ENCODE results near the gene SETD6. TPM values are rescaled to one million over a fixed set of nuclear protein-coding genes. Genes with fewer than 3 reads are reported as not detected.

The SETD6 gene
- polyA plus RNA-seq, 1 of the 3 experiments (the other 2 are of a cell fraction): 17.2 TPM

DNA sequence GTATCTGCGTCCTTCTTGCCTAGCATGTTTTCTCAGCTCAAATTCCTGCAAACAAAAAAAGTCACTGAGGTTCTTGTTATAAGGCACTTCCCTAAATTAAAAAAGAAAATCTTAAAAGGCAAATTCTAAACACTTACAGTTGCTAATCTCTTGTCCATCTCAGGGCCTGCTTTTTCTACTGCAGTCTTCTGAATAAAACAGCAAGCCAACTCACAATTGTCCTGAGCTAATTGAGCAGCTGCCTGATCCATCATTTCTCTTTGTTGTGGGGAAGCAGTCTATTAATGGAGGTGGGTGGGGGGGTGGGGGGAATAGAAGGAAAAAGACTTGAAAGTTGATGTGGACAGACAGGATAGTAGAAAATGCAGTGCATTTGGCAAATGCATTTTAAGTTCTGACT lies 27.0 kb downstream of the SETD6 start:
- 0 out of 4 replicates have a peak, but pooled peaks cover 0 to 4% of the 10 kb centered on the region in 2 experiments for H3K4me1 ChIP-seq (ENCODE audit: control insufficient read depth in 1 of 2, insufficient read depth in 2 of 2, low read depth in 1 of 2, low read length in 1 of 2)

DNA sequence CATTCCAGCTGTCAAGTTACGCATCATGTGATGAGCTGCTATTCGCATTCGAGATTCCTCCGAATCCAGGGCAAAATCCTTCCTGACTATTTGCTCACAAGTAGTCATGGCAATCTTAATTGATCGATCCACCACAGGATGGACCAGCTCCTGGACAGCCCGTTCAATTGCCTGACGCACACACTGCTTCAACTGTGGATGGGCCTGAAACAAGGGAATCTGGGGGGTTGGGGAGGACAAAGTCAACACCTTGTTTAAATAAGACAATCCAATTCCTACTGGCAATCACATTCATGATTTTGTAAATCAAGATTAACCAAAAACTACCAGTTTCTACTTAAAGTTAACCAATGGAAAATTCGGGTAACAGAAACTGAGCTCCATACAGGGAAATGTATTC lies 28.4 kb downstream of the SETD6 start:
- WGBS (ENCODE audit: low lambda C conversion rate): 95% methylated on average over 8 of the region's 8 CpGs
- H3K79me2 ChIP-seq (ENCODE audit: insufficient read depth): peaks cover 7% of the 10 kb centered on the region; the same call in 1 of the 2 replicates
- H2AFZ ChIP-seq (ENCODE audit: low read depth): no peak overlapping the region
- H3K4me3 ChIP-seq (ENCODE audit: low read depth in 2 of 2, low read length in 1 of 2): no peak overlapping the region
- H3K9me2 ChIP-seq: no peaks in the 10 kb centered on the region
- peaks cover 9% of the 10 kb centered on the region for H3F3A ChIP-seq (replicated peaks; ENCODE audit: insufficient read depth)
- no peak overlapping the region for H3K27ac ChIP-seq (ENCODE audit: low read depth in 2 of 2, low read length in 1 of 2)
- H3K4me2 ChIP-seq: no peak overlapping the region
- 0 out of 4 replicates have a peak, but pooled peaks cover 0 to 6% of the 10 kb centered on the region in 2 experiments for H3K4me1 ChIP-seq (ENCODE audit: control insufficient read depth in 1 of 2, insufficient read depth in 2 of 2, low read depth in 1 of 2, low read length in 1 of 2)
- DNase-seq: no peak
- H3K9me3 ChIP-seq: no peaks in the 10 kb centered on the region
- H3K9ac ChIP-seq: no peak overlapping the region
- no peaks in the 10 kb centered on the region; the same call in 1 of the 2 replicates for H4K20me1 ChIP-seq (ENCODE audit: insufficient read depth)
- no peaks in the 10 kb centered on the region for H3K27me3 ChIP-seq (ENCODE audit: insufficient read depth)
- POLR2A ChIA-PET: interaction anchor here (0.5 kb wide), 1 partner anchor 30 kb away, joined by 4 read pairs; no protein-coding TSS in a partner anchor
- CTCF ChIA-PET: interaction anchor here (1.5 to 2.8 kb wide), 2 partner anchors 14 to 32 kb away, joined by 4 to 9 read pairs; no protein-coding TSS in a partner anchor
- TF ChIP-seq, protein P1, sequence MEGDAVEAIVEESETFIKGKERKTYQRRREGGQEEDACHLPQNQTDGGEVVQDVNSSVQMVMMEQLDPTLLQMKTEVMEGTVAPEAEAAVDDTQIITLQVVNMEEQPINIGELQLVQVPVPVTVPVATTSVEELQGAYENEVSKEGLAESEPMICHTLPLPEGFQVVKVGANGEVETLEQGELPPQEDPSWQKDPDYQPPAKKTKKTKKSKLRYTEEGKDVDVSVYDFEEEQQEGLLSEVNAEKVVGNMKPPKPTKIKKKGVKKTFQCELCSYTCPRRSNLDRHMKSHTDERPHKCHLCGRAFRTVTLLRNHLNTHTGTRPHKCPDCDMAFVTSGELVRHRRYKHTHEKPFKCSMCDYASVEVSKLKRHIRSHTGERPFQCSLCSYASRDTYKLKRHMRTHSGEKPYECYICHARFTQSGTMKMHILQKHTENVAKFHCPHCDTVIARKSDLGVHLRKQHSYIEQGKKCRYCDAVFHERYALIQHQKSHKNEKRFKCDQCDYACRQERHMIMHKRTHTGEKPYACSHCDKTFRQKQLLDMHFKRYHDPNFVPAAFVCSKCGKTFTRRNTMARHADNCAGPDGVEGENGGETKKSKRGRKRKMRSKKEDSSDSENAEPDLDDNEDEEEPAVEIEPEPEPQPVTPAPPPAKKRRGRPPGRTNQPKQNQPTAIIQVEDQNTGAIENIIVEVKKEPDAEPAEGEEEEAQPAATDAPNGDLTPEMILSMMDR (IDR thresholded peaks at IDR 0.05): no peak
- TF ChIP-seq EZH2phosphoT487 (IDR thresholded peaks at IDR 0.05; ENCODE audit: borderline replicate concordance, low read depth) (no peak), RXRA (IDR thresholded peaks at IDR 0.05; ENCODE audit: borderline replicate concordance, low read depth) (no peak), SMC3 (IDR thresholded peaks at IDR 0.05; ENCODE audit: low read depth, low read length) (no peak), EP300 (IDR thresholded peaks at IDR 0.05; ENCODE audit: borderline replicate concordance in 1 of 2, low read depth in 1 of 2, low read length in 1 of 2) (no peak)
- TF ChIP-seq, protein P2, sequence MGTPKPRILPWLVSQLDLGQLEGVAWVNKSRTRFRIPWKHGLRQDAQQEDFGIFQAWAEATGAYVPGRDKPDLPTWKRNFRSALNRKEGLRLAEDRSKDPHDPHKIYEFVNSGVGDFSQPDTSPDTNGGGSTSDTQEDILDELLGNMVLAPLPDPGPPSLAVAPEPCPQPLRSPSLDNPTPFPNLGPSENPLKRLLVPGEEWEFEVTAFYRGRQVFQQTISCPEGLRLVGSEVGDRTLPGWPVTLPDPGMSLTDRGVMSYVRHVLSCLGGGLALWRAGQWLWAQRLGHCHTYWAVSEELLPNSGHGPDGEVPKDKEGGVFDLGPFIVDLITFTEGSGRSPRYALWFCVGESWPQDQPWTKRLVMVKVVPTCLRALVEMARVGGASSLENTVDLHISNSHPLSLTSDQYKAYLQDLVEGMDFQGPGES (IDR thresholded peaks at IDR 0.05; ENCODE audit: low read depth, low read length): no peak
- H3K36me3 ChIP-seq (replicated peaks in 1 of 2; ENCODE audit: control insufficient read depth in 1 of 2, insufficient read depth in 2 of 2, low read length in 1 of 2): peaks cover 84 to 96% of the 10 kb centered on the region in 2 experiments

More for the DNA sequence above, 27.0 kb downstream of the SETD6 start:
- ChIA-PET POLR2A (interaction anchor here (0.8 kb wide), 1 partner anchor 18 kb away, joined by 3 read pairs; no protein-coding TSS in a partner anchor), CTCF (interaction anchor here (1.0 to 2.8 kb wide), 4 partner anchors 11 to 31 kb away, joined by 3 to 9 read pairs (median 4); no protein-coding TSS in a partner anchor)
- WGBS (ENCODE audit: low lambda C conversion rate): 96% methylated on average over 1 of the region's 1 CpG
- Histone ChIP-seq H3F3A (replicated peaks; ENCODE audit: insufficient read depth) (peaks cover 4% of the 10 kb centered on the region), H3K9ac (no peak overlapping the region), H3K27ac (ENCODE audit: low read depth in 2 of 2, low read length in 1 of 2) (no peak overlapping the region), H3K4me2 (no peak overlapping the region), H3K9me2 (no peaks in the 10 kb centered on the region), H3K4me3 (ENCODE audit: low read depth in 2 of 2, low read length in 1 of 2) (no peak overlapping the region), H3K79me2 (ENCODE audit: insufficient read depth) (peaks cover 6% of the 10 kb centered on the region; the same call in 1 of the 2 replicates), H3K36me3 (replicated peaks in 1 of 2; ENCODE audit: control insufficient read depth in 1 of 2, insufficient read depth in 2 of 2, low read length in 1 of 2) (peaks cover 91 to 96% of the 10 kb centered on the region in 2 experiments), H3K27me3 (ENCODE audit: insufficient read depth) (no peaks in the 10 kb centered on the region), H4K20me1 (ENCODE audit: insufficient read depth) (no peaks in the 10 kb centered on the region; the same call in 1 of the 2 replicates), H2AFZ (ENCODE audit: low read depth) (no peak overlapping the region), H3K9me3 (no peaks in the 10 kb centered on the region)
- DNase-seq: no peak
- TF ChIP-seq FOXJ3 (CRISPR knock-in tag; IDR thresholded peaks at IDR 0.05): no peak
- TF ChIP-seq, protein P3, sequence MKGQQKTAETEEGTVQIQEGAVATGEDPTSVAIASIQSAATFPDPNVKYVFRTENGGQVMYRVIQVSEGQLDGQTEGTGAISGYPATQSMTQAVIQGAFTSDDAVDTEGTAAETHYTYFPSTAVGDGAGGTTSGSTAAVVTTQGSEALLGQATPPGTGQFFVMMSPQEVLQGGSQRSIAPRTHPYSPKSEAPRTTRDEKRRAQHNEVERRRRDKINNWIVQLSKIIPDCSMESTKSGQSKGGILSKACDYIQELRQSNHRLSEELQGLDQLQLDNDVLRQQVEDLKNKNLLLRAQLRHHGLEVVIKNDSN (IDR thresholded peaks at IDR 0.05; ENCODE audit: borderline replicate concordance, low read depth): no peak
- no peak for TF ChIP-seq NFIC (IDR thresholded peaks at IDR 0.05; ENCODE audit: borderline replicate concordance)
- no peak for TF ChIP-seq RXRA (IDR thresholded peaks at IDR 0.05; ENCODE audit: borderline replicate concordance, low read depth)
- no peak for TF ChIP-seq RFX5 (IDR thresholded peaks at IDR 0.05; ENCODE audit: low read length)
- TF ChIP-seq, protein P2 (IDR thresholded peaks at IDR 0.05; ENCODE audit: low read depth, low read length): no peak
- TF ChIP-seq EP300 (IDR thresholded peaks at IDR 0.05; ENCODE audit: borderline replicate concordance in 1 of 2, low read depth in 1 of 2, low read length in 1 of 2): no peak
